ENCODE measurements around the gene SLC9A6.

- TF ChIP-seq CTCF (conservative IDR thresholded peaks at IDR 0.05; ENCODE audit: low read depth in 2 of 2) (no peak), CREB1 (CRISPR knock-in tag; IDR thresholded peaks at IDR 0.05; ENCODE audit: low read depth) (no peak), POLR2AphosphoS5 (IDR thresholded peaks at IDR 0.05; ENCODE audit: low read depth) (no peak), REST (IDR thresholded peaks at IDR 0.05; ENCODE audit: unreplicated experiment) (no peak), ZNF114 (CRISPR knock-in tag; IDR thresholded peaks at IDR 0.05) (no peak), EZH2 (IDR thresholded peaks at IDR 0.05; ENCODE audit: low read depth, unreplicated experiment) (no peak), EZH2phosphoT487 (IDR thresholded peaks at IDR 0.05; ENCODE audit: unreplicated experiment) (no peak), JUNB (IDR thresholded peaks at IDR 0.05; ENCODE audit: unreplicated experiment) (no peak), ZNF331 (CRISPR knock-in tag; IDR thresholded peaks at IDR 0.05; ENCODE audit: low read depth) (no peak), NANOG (IDR thresholded peaks at IDR 0.05; ENCODE audit: borderline replicate concordance) (no peak)
These were observed 72.3 kb downstream of the SLC9A6 start for GRCh38 chrX:136057567-136057966.
